Retinal pigment epithelial cell (primary cell): ENCODE measurements around the gene CISD3.

Source experiments
- DNase-seq: peaks from one replicate; pipeline ENCODE4 v3.0.0-alpha.2; 2010; ENCODE audit warnings: low read depth
- H3K4me3 ChIP-seq: 2 replicates; pipeline ENCODE4 v1.5.1; 2011; ENCODE audit warnings: mild to moderate bottlenecking, low read length, control low read depth, moderate library complexity
- CTCF ChIP-seq: conservative IDR thresholded peaks from 2 replicates; pipeline ENCODE4 v1.5.1; 2011; ENCODE audit warnings: low read depth, low read length, control low read depth, inconsistent platforms

Gene CISD3

GRCh38 chr17:38730526-38731379 is 612 bp downstream of the CISD3 start:
- DNase-seq: no peak
- no peak for TF ChIP-seq CTCF
- peak overlapping the region; percentile 60 for H3K4me3 ChIP-seq

- no peak overlapping the region for H3K4me3 ChIP-seq
- no peak for DNase-seq
- no peak for TF ChIP-seq CTCF
Measured at GRCh38 chr17:38731526-38732294, 1.6 kb downstream of the CISD3 start.

- H3K4me3 ChIP-seq: no peak overlapping the region
- TF ChIP-seq CTCF: no peak
- no peak for DNase-seq
Measured at GRCh38 chr17:38732376-38733281, 2.5 kb downstream of the CISD3 start.

- TF ChIP-seq CTCF: no peak
- no peak overlapping the region for H3K4me3 ChIP-seq
- no peak for DNase-seq
Measured at GRCh38 chr17:38733282-38733981, 3.3 kb downstream of the CISD3 start.

GRCh38 chr17:38733982-38734973 is 4.1 kb downstream of the CISD3 start:
- no peak for DNase-seq
- TF ChIP-seq CTCF: peak; percentile 43

More at GRCh38 chr17:38733982-38734973, 4.1 kb downstream of the CISD3 start:
- H3K4me3 ChIP-seq: no peak overlapping the region
